ENCODE results near the gene NLGN1. TPM values are rescaled to one million over a fixed set of nuclear protein-coding genes. Genes with fewer than 3 reads are reported as not detected.

NLGN1 gene
- total and polyA plus RNA-seq, 2 of the 8 experiments (the other 6 are each of a cell fraction or from before 2014, with no cell fraction given): 7.8 to 14.8 TPM

- no peak for TF ChIP-seq MAFK (IDR thresholded peaks at IDR 0.05; ENCODE audit: low read depth, low read length)
- TF ChIP-seq RNF2 (IDR thresholded peaks at IDR 0.05; ENCODE audit: borderline replicate concordance, low read depth, low read length, missing control alignments, poor library complexity, severe bottlenecking): no peak
- TF ChIP-seq MAX (IDR thresholded peaks at IDR 0.05): no peak
These were observed 772.2 kb downstream of the NLGN1 start (continued) for GRCh38 chr3:174169736-174170135.
